Calu3 (cell line): Measurements from ENCODE around the gene LACTBL1. TPM values are rescaled to one million over a fixed set of nuclear protein-coding genes. Genes with fewer than 3 reads are reported as not detected.

Source experiments
- BruUV-seq: library from RNA; stranded (reverse); fragments of 400-500 nt; replicated peaks from 2 replicates; lab custom pipeline; 2021; lab: Mats Ljungman, UMichigan
- CTCF ChIA-PET: fragments of 300-600 bp; sonication (Branson Sonifier 250); formaldehyde crosslinking; loops from one replicate; lab custom pipeline; 2022; ENCODE audit warnings: antibody characterized with exemption; lab: Charles Lee
- DNase-seq: peaks from one replicate; pipeline ENCODE4 v3.0.0; 2022
- H3K27ac Mint-ChIP-seq: one replicate; pipeline ENCODE4 v1.8.0; 2022; ENCODE audit warnings: mixed read lengths; ENCODE audit not compliant: unreplicated experiment
- H3K27me3 Mint-ChIP-seq: one replicate; pipeline ENCODE4 v1.8.0; 2022; ENCODE audit warnings: mixed read lengths; ENCODE audit not compliant: unreplicated experiment
- H3K36me3 Mint-ChIP-seq: one replicate; pipeline ENCODE4 v1.8.0; 2022; ENCODE audit warnings: mild to moderate bottlenecking, moderate library complexity, mixed read lengths; ENCODE audit not compliant: insufficient read depth, unreplicated experiment
- H3K4me1 Mint-ChIP-seq: one replicate; pipeline ENCODE4 v1.8.0; 2022; ENCODE audit warnings: mild to moderate bottlenecking, low read depth, mixed read lengths; ENCODE audit not compliant: unreplicated experiment
- H3K4me3 Mint-ChIP-seq: one replicate; pipeline ENCODE4 v1.8.0; 2022; ENCODE audit warnings: mild to moderate bottlenecking, low read depth, moderate library complexity, mixed read lengths; ENCODE audit not compliant: unreplicated experiment
- H3K9me3 Mint-ChIP-seq: one replicate; pipeline ENCODE4 v1.8.0; 2022; ENCODE audit warnings: low read depth, mixed read lengths; ENCODE audit not compliant: unreplicated experiment
- CTCF ChIP-seq: fragments of 200-600 bp; IDR thresholded peaks from one replicate; pipeline ENCODE4 v1.8.0; 2022; ENCODE audit warnings: antibody characterized with exemption; ENCODE audit not compliant: unreplicated experiment
- intact Hi-C: fragments of 100-400 bp; cut with micrococcal nuclease; formaldehyde crosslinking; loops from one replicate; pipeline ENCODE4 v1.10.0; 2022; ENCODE audit not compliant: unreplicated experiment
- total RNA-seq: library from RNA; stranded (reverse); gene quantifications from 2 replicates; pipeline ENCODE4 v1.2.3, GENCODE V29; 2022

LACTBL1 gene
- total RNA-seq, 1 experiment from 2014 or later: not detected

GRCh38 chr1:22958556-22958955 is 14.1 kb downstream of the LACTBL1 start:
- H3K36me3 Mint-ChIP-seq: no peaks in the 10 kb centered on the region
- no peak for TF ChIP-seq CTCF
- no peaks in the 10 kb centered on the region for H3K9me3 Mint-ChIP-seq
- intact Hi-C loops: no loop called here
- CTCF ChIA-PET: no interaction called here
- H3K27ac Mint-ChIP-seq: no peak overlapping the region
- no peaks in the 10 kb centered on the region for H3K4me1 Mint-ChIP-seq
- no TSS peak for BruUV-seq
- DNase-seq: no peak
- H3K27me3 Mint-ChIP-seq: peaks cover 32% of the 10 kb centered on the region
- H3K4me3 Mint-ChIP-seq: no peak overlapping the region

DNA sequence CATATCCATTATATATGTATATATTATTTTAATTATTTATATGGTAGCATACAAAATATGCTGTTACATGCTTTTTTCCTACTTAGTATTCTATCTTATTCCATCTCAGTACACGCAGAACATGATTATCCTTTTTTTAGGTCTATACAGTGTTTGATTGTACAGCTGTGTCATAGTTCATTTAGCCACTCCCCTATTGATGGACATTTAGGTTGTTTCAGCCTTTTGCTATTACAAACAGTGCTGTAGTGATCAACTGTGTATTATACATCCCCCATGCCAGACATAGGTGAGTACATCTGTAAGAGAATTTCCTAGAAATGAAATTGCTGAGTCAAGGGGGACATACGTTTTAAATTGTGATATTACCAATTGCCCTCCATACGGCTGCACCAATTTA is 15.6 kb downstream of the LACTBL1 start:
- Mint-ChIP-seq H3K36me3 (no peaks in the 10 kb centered on the region), H3K9me3 (no peaks in the 10 kb centered on the region), H3K27me3 (peaks cover 19% of the 10 kb centered on the region), H3K4me3 (no peak overlapping the region), H3K4me1 (no peaks in the 10 kb centered on the region), H3K27ac (no peak overlapping the region)
- CTCF ChIA-PET: no interaction called here
- no peak for TF ChIP-seq CTCF
- no TSS peak for BruUV-seq
- DNase-seq: no peak
- intact Hi-C loops: no loop called here

DNA sequence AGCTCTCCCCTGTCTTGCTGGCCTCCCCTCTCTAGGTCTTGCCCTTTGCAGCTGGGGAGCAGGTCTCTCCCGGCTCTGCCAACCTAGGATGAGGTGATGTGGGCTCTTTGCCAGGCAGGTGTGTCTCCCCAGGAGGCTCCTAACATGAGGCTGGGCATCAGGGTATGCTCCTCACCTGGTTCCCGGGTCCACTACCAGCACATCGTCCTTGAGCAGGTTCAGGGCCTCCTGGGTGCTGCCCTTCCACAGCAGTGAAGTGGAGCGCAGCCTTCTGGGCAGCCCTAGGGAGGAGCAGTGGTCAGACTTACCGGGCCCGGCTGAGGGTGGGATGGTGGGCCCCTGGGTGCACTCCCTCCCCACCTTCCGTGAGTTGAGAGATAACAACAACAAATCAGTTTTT is 17.5 kb downstream of the LACTBL1 start:
- H3K27me3 Mint-ChIP-seq: peaks cover 13% of the 10 kb centered on the region
- H3K4me3 Mint-ChIP-seq: no peak overlapping the region
- H3K9me3 Mint-ChIP-seq: no peaks in the 10 kb centered on the region
- BruUV-seq: no TSS peak
- TF ChIP-seq CTCF: no peak
- DNase-seq: no peak
- H3K27ac Mint-ChIP-seq: no peak overlapping the region
- CTCF ChIA-PET: interaction anchor here (0.6 kb wide), 1 partner anchor 134 kb away, joined by 3 read pairs; no protein-coding TSS in a partner anchor
- no peaks in the 10 kb centered on the region for H3K4me1 Mint-ChIP-seq
- no peaks in the 10 kb centered on the region for H3K36me3 Mint-ChIP-seq
- intact Hi-C loops: no loop called here

GRCh38 chr1:22953740-22954141 is 18.9 kb downstream of the LACTBL1 start:
- no TSS peak for BruUV-seq
- DNase-seq: no peak
- H3K9me3 Mint-ChIP-seq: no peaks in the 10 kb centered on the region
- CTCF ChIA-PET: no interaction called here
- no peaks in the 10 kb centered on the region for H3K36me3 Mint-ChIP-seq
- intact Hi-C loops: no loop called here
- H3K27me3 Mint-ChIP-seq: peaks cover 13% of the 10 kb centered on the region
- H3K27ac Mint-ChIP-seq: no peak overlapping the region
- no peak overlapping the region for H3K4me3 Mint-ChIP-seq
- H3K4me1 Mint-ChIP-seq: no peaks in the 10 kb centered on the region
- no peak for TF ChIP-seq CTCF
